ENCODE results near the gene ARMC5. TPM values are rescaled to one million over a fixed set of nuclear protein-coding genes. Genes with fewer than 3 reads are reported as not detected.

Gene ARMC5
- total and polyA plus RNA-seq, 9 of the 15 experiments (the other 6 are each of a cell fraction or from before 2014, with no cell fraction given) = 0.11 to 13.5 (median 2.1) TPM

DNA sequence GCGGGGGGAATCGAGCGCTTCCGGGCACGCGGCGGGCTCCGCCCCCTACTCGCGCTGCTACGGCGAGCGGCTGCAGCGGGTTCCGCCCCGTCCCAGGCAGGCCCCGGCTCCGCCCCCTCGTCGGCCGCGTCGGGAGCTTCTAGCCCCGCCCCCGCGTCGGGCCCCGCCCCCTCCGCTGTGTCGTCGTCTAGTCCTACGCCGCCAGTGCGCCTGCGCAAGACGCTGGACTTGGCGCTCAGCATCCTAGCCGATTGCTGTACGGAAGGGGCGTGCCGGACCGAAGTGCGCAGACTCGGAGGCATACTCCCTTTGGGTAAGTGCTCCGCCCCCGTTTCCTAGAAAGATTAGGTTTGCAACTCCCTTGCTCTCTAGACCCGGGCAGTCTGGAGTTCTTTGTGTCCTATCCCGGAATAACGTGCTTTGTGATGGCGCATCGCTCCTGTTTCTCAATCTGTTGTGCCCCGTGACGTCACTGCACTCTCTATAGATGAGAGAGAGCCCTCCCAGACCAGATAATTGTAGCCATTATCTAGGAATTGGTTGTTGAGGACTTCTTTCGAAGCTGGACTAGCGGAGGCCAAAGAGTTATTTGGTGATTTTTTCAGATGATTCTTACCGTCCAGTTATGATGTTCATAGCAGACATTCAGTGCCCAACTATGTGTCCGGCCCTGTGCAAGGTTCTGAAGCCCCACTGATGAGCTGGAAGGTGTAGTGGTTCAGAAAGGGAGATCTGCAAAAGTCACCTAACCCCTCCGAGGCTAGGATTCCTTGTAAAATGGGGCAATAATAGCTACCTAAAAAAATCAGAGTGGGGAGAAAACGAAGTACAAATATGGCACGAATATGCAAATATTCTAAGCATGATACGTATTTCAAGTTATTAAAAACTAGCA, 633 bp downstream of the ARMC5 start (continued):
- no peak for TF ChIP-seq ZNF764 (CRISPR knock-in tag; IDR thresholded peaks at IDR 0.05; ENCODE audit: low read depth)
- TF ChIP-seq, protein P1, sequence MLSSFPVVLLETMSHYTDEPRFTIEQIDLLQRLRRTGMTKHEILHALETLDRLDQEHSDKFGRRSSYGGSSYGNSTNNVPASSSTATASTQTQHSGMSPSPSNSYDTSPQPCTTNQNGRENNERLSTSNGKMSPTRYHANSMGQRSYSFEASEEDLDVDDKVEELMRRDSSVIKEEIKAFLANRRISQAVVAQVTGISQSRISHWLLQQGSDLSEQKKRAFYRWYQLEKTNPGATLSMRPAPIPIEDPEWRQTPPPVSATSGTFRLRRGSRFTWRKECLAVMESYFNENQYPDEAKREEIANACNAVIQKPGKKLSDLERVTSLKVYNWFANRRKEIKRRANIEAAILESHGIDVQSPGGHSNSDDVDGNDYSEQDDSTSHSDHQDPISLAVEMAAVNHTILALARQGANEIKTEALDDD (IDR thresholded peaks at IDR 0.05) = no peak
- no peak for TF ChIP-seq STAT5B (CRISPR knock-in tag; IDR thresholded peaks at IDR 0.05)
- no peak for TF ChIP-seq SRSF9 (IDR thresholded peaks at IDR 0.05; ENCODE audit: borderline replicate concordance, low read depth, low read length)
- TF ChIP-seq BACH1 (tag; IDR thresholded peaks at IDR 0.05) = no peak
- TF ChIP-seq SAFB2 (IDR thresholded peaks at IDR 0.05; ENCODE audit: borderline replicate concordance, low read depth, low read length, severe bottlenecking) = no peak
- TF ChIP-seq SMARCC2 (IDR thresholded peaks at IDR 0.05; ENCODE audit: low read depth) = 0 out of 2 replicates have a peak, but pooled peaks have one; percentile 36
- TF ChIP-seq MYBL2 (IDR thresholded peaks at IDR 0.05; ENCODE audit: low read depth) = no peak
- TF ChIP-seq MYBL2 (CRISPR knock-in tag; IDR thresholded peaks at IDR 0.05; ENCODE audit: borderline replicate concordance) = no peak
- TF ChIP-seq, protein P2, sequence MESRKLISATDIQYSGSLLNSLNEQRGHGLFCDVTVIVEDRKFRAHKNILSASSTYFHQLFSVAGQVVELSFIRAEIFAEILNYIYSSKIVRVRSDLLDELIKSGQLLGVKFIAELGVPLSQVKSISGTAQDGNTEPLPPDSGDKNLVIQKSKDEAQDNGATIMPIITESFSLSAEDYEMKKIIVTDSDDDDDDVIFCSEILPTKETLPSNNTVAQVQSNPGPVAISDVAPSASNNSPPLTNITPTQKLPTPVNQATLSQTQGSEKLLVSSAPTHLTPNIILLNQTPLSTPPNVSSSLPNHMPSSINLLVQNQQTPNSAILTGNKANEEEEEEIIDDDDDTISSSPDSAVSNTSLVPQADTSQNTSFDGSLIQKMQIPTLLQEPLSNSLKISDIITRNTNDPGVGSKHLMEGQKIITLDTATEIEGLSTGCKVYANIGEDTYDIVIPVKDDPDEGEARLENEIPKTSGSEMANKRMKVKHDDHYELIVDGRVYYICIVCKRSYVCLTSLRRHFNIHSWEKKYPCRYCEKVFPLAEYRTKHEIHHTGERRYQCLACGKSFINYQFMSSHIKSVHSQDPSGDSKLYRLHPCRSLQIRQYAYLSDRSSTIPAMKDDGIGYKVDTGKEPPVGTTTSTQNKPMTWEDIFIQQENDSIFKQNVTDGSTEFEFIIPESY (CRISPR knock-in tag; IDR thresholded peaks at IDR 0.05) = peak; percentile 25; the same call in 1 of the 2 replicates
- TF ChIP-seq HNRNPLL (IDR thresholded peaks at IDR 0.05; ENCODE audit: low read depth, low read length, poor library complexity, severe bottlenecking) = peak; percentile 23
- no peak for TF ChIP-seq HSF4 (CRISPR knock-in tag; IDR thresholded peaks at IDR 0.05; ENCODE audit: borderline replicate concordance)
- TF ChIP-seq, protein P3, sequence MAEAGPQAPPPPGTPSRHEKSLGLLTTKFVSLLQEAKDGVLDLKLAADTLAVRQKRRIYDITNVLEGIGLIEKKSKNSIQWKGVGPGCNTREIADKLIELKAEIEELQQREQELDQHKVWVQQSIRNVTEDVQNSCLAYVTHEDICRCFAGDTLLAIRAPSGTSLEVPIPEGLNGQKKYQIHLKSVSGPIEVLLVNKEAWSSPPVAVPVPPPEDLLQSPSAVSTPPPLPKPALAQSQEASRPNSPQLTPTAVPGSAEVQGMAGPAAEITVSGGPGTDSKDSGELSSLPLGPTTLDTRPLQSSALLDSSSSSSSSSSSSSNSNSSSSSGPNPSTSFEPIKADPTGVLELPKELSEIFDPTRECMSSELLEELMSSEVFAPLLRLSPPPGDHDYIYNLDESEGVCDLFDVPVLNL (CRISPR knock-in tag; IDR thresholded peaks at IDR 0.05; ENCODE audit: low read depth) = no peak
- no peak for TF ChIP-seq PTTG1 (tag; IDR thresholded peaks at IDR 0.05; ENCODE audit: low read depth)
- no peak for TF ChIP-seq TAF15 (IDR thresholded peaks at IDR 0.05; ENCODE audit: low read depth, low read length)
- no peak for TF ChIP-seq PRPF4 (IDR thresholded peaks at IDR 0.05; ENCODE audit: insufficient read depth, low read depth, low read length, poor library complexity, severe bottlenecking)
- TF ChIP-seq HMGN3 (IDR thresholded peaks at IDR 0.05; ENCODE audit: borderline replicate concordance, extremely low read depth, insufficient read length, low read depth, low read length) = no peak
- TF ChIP-seq ZNF124 (CRISPR knock-in tag; IDR thresholded peaks at IDR 0.05) = no peak
- TF ChIP-seq, protein P4, sequence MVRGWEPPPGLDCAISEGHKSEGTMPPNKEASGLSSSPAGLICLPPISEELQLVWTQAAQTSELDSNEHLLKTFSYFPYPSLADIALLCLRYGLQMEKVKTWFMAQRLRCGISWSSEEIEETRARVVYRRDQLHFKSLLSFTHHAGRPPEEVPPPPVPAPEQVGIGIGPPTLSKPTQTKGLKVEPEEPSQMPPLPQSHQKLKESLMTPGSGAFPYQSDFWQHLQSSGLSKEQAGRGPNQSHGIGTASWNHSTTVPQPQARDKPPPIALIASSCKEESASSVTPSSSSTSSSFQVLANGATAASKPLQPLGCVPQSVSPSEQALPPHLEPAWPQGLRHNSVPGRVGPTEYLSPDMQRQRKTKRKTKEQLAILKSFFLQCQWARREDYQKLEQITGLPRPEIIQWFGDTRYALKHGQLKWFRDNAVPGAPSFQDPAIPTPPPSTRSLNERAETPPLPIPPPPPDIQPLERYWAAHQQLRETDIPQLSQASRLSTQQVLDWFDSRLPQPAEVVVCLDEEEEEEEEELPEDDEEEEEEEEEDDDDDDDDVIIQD (CRISPR knock-in tag; IDR thresholded peaks at IDR 0.05) = no peak
- TF ChIP-seq NFXL1 (CRISPR knock-in tag; IDR thresholded peaks at IDR 0.05) = no peak
